DOHH2 (cell line): Measurements from ENCODE around the gene POMGNT2.

ENCODE experiments used
- H3F3A ChIP-seq: fragments of 200-600 bp; sonication (generic), shearing (Covaris generic); 2 replicates; pipeline ENCODE4 v1.6.0; 2016; ENCODE audit warnings: antibody characterized with exemption, mild to moderate bottlenecking; ENCODE audit not compliant: control insufficient read depth, insufficient read depth
- H3K27ac ChIP-seq: fragments of 200-600 bp; sonication (generic); 2 replicates; pipeline ENCODE4 v1.5.1; 2014; ENCODE audit warnings: low read depth, mild to moderate bottlenecking, low read length, moderate library complexity
- H3K27me3 ChIP-seq: fragments of 200-600 bp; sonication (generic); 2 replicates; pipeline ENCODE4 v1.6.1; 2014; ENCODE audit warnings: mild to moderate bottlenecking, low read length, mixed read lengths; ENCODE audit not compliant: control insufficient read depth
- H3K36me3 ChIP-seq: fragments of 200-600 bp; sonication (generic); 2 replicates; pipeline ENCODE4 v1.6.1; 2014; ENCODE audit warnings: mild to moderate bottlenecking, low read length, moderate library complexity, mixed read lengths; ENCODE audit not compliant: control insufficient read depth
- H3K4me1 ChIP-seq: fragments of 200-600 bp; sonication (generic); 2 replicates; pipeline ENCODE4 v1.6.1; 2014; ENCODE audit warnings: mild to moderate bottlenecking, low read length, mixed read lengths; ENCODE audit not compliant: control insufficient read depth
- H3K4me2 ChIP-seq: fragments of 200-600 bp; sonication (generic); 2 replicates; pipeline ENCODE4 v1.6.0; 2014; ENCODE audit warnings: mild to moderate bottlenecking, low read length, moderate library complexity
- H3K4me3 ChIP-seq: fragments of 200-600 bp; sonication (generic); 2 replicates; pipeline ENCODE4 v1.5.1; 2014; ENCODE audit warnings: mild to moderate bottlenecking, low read length, mixed read lengths
- H3K79me2 ChIP-seq: fragments of 200-600 bp; sonication (generic); 2 replicates; pipeline ENCODE4 v1.6.1; 2014; ENCODE audit warnings: mild to moderate bottlenecking, low read length, mixed read lengths; ENCODE audit not compliant: control insufficient read depth
- H3K9me2 ChIP-seq: fragments of 200-600 bp; sonication (generic); replicated peaks from 2 replicates; pipeline ENCODE4 v1.6.1; 2014; ENCODE audit warnings: mild to moderate bottlenecking, low read length, mixed read lengths; ENCODE audit not compliant: control insufficient read depth
- H3K9me3 ChIP-seq: fragments of 200-600 bp; sonication (generic); 2 replicates; pipeline ENCODE4 v1.6.1; 2014; ENCODE audit warnings: antibody characterized with exemption, low read length, mixed read lengths; ENCODE audit not compliant: control insufficient read depth, insufficient read depth
- H4K20me1 ChIP-seq: fragments of 200-600 bp; sonication (generic); 2 replicates; pipeline ENCODE4 v1.6.0; 2014; ENCODE audit warnings: low read depth, mild to moderate bottlenecking, antibody characterized with exemption, low read length, moderate library complexity; ENCODE audit not compliant: control insufficient read depth, insufficient read depth
- CTCF ChIP-seq: fragments of 200-600 bp; sonication (generic); IDR thresholded peaks from one replicate; pipeline ENCODE4 v1.5.1; 2014; ENCODE audit warnings: antibody characterized with exemption, mild to moderate bottlenecking, low read depth, low read length; ENCODE audit not compliant: poor library complexity, severe bottlenecking
- EZH2phosphoT487 ChIP-seq: fragments of 200-600 bp; sonication (generic); IDR thresholded peaks from 2 replicates; pipeline ENCODE4 v1.6.1; 2017; ENCODE audit warnings: borderline replicate concordance, mild to moderate bottlenecking, antibody characterized with exemption, low read length, moderate library complexity, mixed read lengths

The POMGNT2 gene

DNA sequence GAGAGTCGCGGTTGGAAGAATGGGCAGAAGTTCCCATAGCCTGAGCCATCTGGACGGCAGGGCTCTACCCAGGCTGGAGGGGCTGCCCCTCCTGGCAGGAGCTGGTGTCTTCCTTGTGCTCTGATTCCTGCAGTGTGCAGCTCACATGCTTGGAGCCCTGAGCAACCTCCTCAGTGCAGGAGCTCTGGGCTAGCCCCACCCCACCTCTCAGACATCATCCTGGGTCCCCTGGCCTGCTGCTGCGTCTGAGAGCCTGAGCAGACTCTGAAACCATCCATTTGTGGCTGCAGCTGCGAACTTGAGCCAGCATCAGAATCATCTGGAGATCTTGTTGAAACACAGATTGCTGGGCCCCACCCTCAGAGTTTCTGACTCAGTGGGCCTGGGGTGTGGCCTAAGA lies 42.8 kb downstream of the POMGNT2 start:
- Histone ChIP-seq H3K9me3 (no peaks in the 10 kb centered on the region; the same call in 1 of the 2 replicates), H3K4me3 (no peak overlapping the region), H3K4me1 (no peaks in the 10 kb centered on the region), H3K9me2 (no peaks in the 10 kb centered on the region), H3K79me2 (no peaks in the 10 kb centered on the region), H3F3A (no peaks in the 10 kb centered on the region), H4K20me1 (no peaks in the 10 kb centered on the region), H3K27me3 (no peaks in the 10 kb centered on the region; the same call in 1 of the 2 replicates), H3K27ac (no peak overlapping the region), H3K36me3 (no peaks in the 10 kb centered on the region), H3K4me2 (no peak overlapping the region)
- TF ChIP-seq EZH2phosphoT487 = no peak
- no peak for TF ChIP-seq CTCF

DNA sequence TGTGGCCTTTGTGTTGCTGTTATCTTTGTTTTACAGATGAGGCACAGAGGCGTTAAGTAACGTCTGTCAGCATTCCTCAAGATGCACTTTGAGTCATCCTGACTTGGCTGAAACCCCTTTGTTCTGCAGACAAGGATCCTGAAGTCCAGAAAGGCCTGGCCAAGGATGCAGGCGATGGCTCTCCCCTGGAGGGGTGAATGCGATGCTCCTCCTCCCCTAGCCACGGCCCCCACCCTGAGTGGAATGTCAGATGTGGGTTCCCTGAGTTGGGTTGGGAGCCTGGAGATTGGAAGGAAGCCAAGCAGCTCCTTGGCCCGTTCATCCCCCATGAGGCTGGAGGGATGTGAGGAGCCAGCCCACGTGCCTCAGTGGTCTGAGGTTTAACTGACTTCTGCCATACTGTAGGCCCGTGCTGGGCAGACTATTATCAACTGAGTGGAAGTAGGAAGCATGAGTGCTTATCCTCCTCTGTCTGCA lies 43.3 kb downstream of the POMGNT2 start:
- H3K27me3 ChIP-seq = no peaks in the 10 kb centered on the region; the same call in 1 of the 2 replicates
- no peaks in the 10 kb centered on the region for H3K4me1 ChIP-seq
- H3K4me2 ChIP-seq = no peak overlapping the region
- no peak overlapping the region for H3K4me3 ChIP-seq
- H3K79me2 ChIP-seq = no peaks in the 10 kb centered on the region
- no peaks in the 10 kb centered on the region for H3F3A ChIP-seq
- H4K20me1 ChIP-seq = no peaks in the 10 kb centered on the region
- H3K9me3 ChIP-seq = no peaks in the 10 kb centered on the region; the same call in 1 of the 2 replicates
- H3K27ac ChIP-seq = no peak overlapping the region
- H3K36me3 ChIP-seq = no peaks in the 10 kb centered on the region
- H3K9me2 ChIP-seq = no peaks in the 10 kb centered on the region
- no peak for TF ChIP-seq EZH2phosphoT487
- no peak for TF ChIP-seq CTCF

DNA sequence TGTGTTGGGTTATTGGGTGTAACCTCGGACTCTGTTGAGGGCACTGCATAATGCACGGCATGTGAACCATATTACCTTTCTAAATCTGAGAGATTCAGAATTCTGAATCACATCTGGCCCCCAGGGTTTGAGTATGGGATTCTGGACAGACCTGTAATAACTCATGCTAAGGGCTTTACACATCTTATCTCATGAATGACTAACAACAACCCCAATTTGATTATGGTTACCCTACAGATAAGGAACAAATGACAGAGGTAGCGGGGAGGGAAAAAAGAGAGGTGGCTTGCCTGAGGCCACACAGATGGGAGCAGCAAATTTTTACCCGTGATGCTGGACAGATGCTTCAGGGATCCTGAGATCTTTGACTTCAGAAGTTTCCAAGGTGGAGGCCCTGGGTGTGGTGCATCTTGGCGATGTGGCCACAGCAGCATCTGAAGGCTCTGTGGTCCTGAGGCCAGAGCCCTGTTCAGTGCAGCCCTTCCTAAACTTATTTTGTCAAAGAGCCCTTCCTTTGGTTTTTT lies 43.8 kb downstream of the POMGNT2 start:
- Histone ChIP-seq H3K9me3 (no peaks in the 10 kb centered on the region; the same call in 1 of the 2 replicates), H4K20me1 (no peaks in the 10 kb centered on the region), H3K27me3 (no peaks in the 10 kb centered on the region; the same call in 1 of the 2 replicates), H3K4me3 (no peak overlapping the region), H3K79me2 (no peaks in the 10 kb centered on the region), H3K36me3 (no peaks in the 10 kb centered on the region), H3K27ac (no peak overlapping the region), H3K4me2 (no peak overlapping the region), H3F3A (no peaks in the 10 kb centered on the region), H3K9me2 (no peaks in the 10 kb centered on the region), H3K4me1 (no peaks in the 10 kb centered on the region)
- no peak for TF ChIP-seq EZH2phosphoT487
- TF ChIP-seq CTCF = no peak
